NOMO-1 treated with dmso at 0.1 percent for 144 hours (cell line): ENCODE results near the gene SEC23IP.
"Not testable (repeated sequence)": the region's sequence is repeated elsewhere in the genome, so short reads cannot be mapped to it uniquely, and the experiment has no call there.

Experiments
- DNase-seq: peaks from one replicate; lab custom pipeline; 2025; ENCODE audit not compliant: unreplicated experiment; lab: John Stamatoyannopoulos, UW

SEC23IP gene

GRCh38 chr10:119878524-119878923 lies 14.0 kb upstream of the SEC23IP start:
- DNase-seq = no peak

GRCh38 chr10:119883901-119884611 lies 8.5 kb upstream of the SEC23IP start:
- DNase-seq = not testable (repeated sequence)

GRCh38 chr10:119886070-119886469 lies 6.5 kb upstream of the SEC23IP start:
- not testable (repeated sequence) for DNase-seq

DNA sequence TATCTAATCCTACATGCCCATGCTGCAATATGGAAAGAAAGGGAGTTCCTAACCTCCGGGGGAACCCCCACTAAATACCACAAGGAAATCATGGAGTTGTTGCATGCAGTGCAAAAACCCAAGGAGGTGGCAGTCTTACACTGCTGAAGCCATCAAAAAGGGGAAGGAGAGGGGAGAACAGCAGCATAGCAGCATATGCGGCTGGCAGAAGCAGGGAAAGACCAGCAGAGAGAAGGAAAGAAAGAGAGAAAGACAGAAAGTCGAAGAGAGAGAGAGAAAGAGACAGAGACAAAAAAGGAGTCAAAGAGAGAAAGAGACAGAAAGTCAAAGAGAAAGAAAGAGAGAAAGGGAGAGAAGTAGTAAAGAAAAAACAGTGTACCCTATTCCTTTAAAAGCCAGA lies 3.8 kb upstream of the SEC23IP start:
- peak; percentile 0 for DNase-seq

- DNase-seq = peak; percentile 4
These were observed 3.3 kb upstream of the SEC23IP start for GRCh38 chr10:119889201-119889600.

- not testable (repeated sequence) for DNase-seq
These were observed 2.2 kb upstream of the SEC23IP start for GRCh38 chr10:119890307-119890706.

DNA sequence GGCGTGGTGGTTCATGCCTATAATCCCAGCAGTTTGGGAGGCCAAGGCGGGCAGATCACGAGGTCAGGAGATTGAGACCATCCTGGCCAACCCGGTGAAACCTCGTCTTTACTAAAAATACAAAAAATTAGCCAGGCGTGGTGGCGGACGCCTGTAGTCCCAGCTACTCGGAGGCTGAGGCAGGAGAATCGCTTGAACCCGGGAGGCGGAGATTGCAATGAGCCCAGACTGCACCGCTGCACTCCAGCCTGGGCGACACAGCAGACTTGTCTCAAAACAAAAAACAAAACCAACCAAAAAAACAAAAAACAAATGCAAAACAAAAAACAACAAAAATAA lies 712 bp upstream of the SEC23IP start:
- DNase-seq = not testable (repeated sequence)

- DNase-seq = no peak
These were observed 544 bp downstream of the SEC23IP start for GRCh38 chr10:119893074-119893473.

DNA sequence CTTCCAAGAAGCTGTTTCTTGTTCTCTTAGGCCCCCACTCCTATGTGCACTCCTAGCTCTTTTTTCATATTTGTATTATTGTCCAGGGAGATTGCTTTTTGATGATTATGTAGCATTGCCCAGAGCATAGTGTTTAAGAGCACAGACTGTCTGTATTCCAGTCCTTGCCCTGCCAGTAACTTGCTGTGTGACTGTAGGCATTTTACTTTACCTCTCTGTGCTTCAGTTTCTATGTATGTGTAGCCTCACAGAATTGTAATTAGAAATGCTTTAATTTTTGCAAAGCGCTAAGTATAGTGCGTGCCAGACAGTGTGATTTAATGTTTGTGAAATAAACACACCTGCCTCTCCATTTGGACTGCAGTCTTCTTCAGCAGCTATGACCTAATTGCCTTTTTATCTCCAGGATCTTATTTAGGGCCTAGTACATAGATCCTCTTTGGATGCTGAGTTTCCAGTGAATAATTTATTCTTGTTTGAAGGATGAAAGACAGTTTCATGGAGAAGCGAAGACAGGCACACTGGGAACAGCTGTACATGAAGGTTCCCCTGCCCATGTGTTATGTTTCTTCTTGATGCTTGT lies 1.4 kb downstream of the SEC23IP start:
- DNase-seq = no peak

DNA sequence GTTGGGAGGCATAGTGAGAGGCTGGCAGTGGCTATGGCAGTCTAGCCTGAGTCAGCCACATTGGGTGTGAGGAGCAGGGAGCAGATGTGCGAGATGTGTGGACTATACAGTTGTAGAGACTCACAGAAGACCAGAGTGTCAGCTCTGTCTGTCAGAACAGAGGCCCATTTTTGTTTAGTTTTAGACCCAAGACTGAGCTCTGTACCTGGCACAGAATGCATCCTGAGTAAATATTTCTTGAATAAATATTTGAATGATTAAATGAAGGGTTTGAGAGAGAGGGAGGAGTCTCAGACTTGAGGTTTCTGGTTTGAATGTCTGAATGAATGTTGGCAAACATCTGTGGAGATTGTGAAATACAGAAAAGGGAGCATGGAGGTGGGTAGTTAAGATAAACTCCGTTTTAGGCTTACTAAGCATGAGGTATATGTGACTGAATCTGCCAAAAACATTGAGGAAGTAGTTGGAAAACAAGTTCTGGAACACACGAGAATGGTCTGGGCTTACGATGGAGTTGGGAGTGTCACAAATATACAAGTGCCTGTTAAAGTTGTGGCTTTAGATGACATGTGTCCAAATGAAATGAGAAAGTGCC lies 3.6 kb downstream of the SEC23IP start:
- DNase-seq = peak; percentile 28

DNA sequence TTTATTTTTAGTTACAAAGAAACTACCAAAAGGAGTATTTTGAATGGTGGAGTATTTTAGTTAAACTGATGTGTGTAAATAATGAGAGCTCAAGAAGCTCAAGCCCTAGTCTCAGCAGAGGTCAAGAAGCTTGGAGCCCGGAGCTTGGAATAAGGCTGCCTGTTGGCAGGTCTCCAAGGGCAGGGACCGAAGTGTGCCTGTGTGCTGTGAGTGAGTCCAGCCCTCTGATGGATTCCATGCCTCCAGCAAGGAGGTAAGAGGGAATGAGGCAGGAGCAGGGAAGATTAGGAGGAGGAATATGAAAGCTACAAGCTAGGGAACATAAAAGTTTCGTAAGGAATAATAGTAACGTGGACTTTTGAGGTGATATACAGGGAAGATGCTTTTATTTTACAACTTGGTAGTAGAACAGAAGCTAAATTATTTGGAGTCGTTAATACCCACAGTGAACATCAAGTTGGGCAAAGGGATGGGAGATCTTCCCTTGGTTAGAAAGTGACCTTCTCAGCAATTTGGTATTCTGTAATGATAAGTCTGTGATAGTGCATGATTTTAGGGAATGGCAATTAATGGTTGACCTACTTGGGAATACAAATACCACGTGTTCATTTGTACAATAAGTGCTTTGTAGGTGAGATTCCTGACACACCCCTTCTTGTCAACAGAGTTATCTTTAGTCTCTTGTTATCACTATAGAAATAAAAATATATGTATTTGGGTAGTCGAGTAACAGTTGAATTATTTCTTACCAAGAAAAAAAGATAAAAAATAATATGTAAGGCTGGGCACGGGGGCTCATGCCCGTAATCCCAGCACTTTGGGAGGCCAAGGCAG lies 4.6 kb downstream of the SEC23IP start:
- DNase-seq = no peak

- DNase-seq = no peak
These were observed 6.0 kb downstream of the SEC23IP start for GRCh38 chr10:119898577-119898976.

GRCh38 chr10:119903946-119904666 lies 11.6 kb downstream of the SEC23IP start:
- DNase-seq = no peak

GRCh38 chr10:119907695-119908094 lies 15.2 kb downstream of the SEC23IP start:
- DNase-seq = not testable (repeated sequence)

GRCh38 chr10:119908166-119908565 lies 15.6 kb downstream of the SEC23IP start:
- no peak for DNase-seq

DNA sequence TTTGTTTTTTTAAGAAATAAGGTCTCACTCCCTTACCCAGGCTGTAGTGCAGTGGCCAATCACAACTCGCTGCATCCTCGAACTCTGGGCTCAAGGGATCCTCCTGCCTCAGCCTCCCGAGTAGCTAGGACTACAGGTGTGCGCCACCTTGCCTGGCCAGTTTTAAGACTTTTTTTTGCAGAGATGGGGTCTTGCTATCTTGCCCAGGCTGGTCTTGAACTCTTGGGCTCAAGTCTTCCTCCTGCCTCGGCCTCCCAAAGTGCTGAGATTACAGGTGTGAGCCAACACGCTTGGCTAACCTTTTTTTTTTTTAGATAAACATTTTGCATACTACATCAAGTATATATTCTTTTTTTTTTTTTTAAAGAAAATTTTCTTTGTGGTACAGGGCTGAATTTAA lies 18.2 kb downstream of the SEC23IP start:
- no peak for DNase-seq

DNA sequence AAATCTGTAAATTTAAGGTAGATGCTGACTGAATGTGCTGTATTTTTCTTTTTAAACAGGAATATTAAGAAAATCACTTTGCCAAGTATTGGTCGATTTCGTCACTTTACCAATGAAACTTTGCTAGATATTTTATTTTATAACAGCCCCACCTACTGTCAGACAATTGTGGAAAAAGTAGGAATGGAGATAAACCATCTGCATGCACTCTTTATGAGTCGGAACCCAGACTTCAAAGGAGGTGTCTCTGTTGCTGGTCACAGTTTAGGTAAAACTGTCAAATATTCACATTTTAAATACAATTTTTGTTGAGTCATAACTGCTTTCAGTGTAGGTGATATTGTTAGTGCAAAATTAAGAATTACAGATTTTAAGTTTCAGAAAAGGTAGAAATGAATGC lies 25.2 kb downstream of the SEC23IP start:
- DNase-seq = no peak

DNA sequence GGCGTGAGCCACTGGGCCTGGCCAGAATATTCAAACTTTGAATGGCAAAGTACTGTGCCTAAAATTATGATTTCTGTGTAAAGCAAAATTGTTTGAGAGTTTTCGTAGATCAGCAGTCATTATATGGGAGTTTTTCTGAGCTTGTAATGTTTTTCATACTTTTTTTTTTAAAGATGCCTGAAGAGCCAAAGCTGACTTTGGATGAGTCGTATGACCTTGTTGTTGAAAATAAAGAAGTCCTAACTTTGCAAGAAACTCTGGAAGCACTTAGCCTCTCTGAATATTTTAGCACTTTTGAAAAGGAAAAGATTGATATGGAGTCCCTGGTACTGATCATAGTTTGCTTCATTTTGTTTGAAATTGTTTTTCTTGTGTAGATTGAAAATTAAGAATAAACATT lies 26.7 kb downstream of the SEC23IP start:
- no peak for DNase-seq

DNA sequence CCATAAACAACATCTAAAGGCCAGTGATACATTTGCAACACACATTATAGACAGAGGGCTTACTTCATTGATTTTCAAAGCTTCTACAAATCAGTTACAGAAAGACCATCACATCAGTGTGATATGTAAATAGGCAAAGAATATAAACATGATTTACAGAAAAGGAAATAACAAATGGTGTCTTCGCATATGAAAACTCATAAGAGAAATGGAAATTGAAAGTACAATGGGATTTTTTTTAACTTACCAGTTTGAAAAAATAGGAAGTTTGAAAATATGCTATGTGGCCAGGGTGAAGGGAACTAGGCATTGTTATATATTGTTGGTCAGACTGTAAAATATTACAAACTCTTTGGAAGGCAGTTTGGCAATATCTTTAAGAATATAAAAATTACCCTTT lies 27.3 kb downstream of the SEC23IP start:
- DNase-seq = peak; percentile 29

- no peak for DNase-seq
These were observed 35.9 kb downstream of the SEC23IP start for GRCh38 chr10:119928411-119928810.

- DNase-seq = no peak
These were observed 39.3 kb downstream of the SEC23IP start for GRCh38 chr10:119931871-119932270.
